Measurements from ENCODE around the gene NR1I2. TPM values are rescaled to one million over a fixed set of nuclear protein-coding genes. Genes with fewer than 3 reads are reported as not detected.

Gene NR1I2
- total RNA-seq, result under 1 TPM; 0.10 to 0.26 TPM

- H3K27me3 Mint-ChIP-seq (ENCODE audit: low read depth), result no peaks in the 10 kb centered on the region
Observed at GRCh38 chr3:119781330-119782198, at the start of gene NR1I2. Gene NR1I2 (plus strand): TSS chr3:119782101.

GRCh38 chr3:119733812-119734211 lies 48.1 kb upstream of the NR1I2 start:
- H3K4me3 Mint-ChIP-seq, result no peak overlapping the region

More at GRCh38 chr3:119781330-119782198, at the start of gene NR1I2:
- ATAC-seq (no peak), DNase-seq (no peak)
- ChIA-PET POLR2A (no interaction called here), CTCF (no interaction called here)
- Mint-ChIP-seq H3K4me1 (ENCODE audit: low read depth) (peaks cover 14% of the 10 kb centered on the region), H3K36me3 (ENCODE audit: low read depth) (no peaks in the 10 kb centered on the region), H3K9me3 (ENCODE audit: insufficient read depth) (no peaks in the 10 kb centered on the region), H3K27ac (no peak within 1 kb of the TSS), H3K4me3 (no peak within 1 kb of the TSS)

GRCh38 chr3:119738741-119739140 lies 43.2 kb upstream of the NR1I2 start:
- Mint-ChIP-seq H3K9me3 (ENCODE audit: insufficient read depth) (no peaks in the 10 kb centered on the region), H3K27me3 (ENCODE audit: low read depth) (peaks cover 19% of the 10 kb centered on the region), H3K27ac (no peak overlapping the region), H3K4me1 (ENCODE audit: low read depth) (no peaks in the 10 kb centered on the region), H3K4me3 (no peak overlapping the region), H3K36me3 (ENCODE audit: low read depth) (no peaks in the 10 kb centered on the region)
- DNase-seq, result no peak
- no peak for ATAC-seq
- ChIA-PET POLR2A (no interaction called here), CTCF (no interaction called here)

More at GRCh38 chr3:119733812-119734211, 48.1 kb upstream of the NR1I2 start:
- Mint-ChIP-seq H3K9me3 (ENCODE audit: insufficient read depth) (no peaks in the 10 kb centered on the region), H3K27ac (no peak overlapping the region), H3K4me1 (ENCODE audit: low read depth) (no peaks in the 10 kb centered on the region), H3K36me3 (ENCODE audit: low read depth) (no peaks in the 10 kb centered on the region), H3K27me3 (ENCODE audit: low read depth) (peaks cover 22% of the 10 kb centered on the region)
- ChIA-PET CTCF (no interaction called here), POLR2A (no interaction called here)
- DNase-seq (no peak), ATAC-seq (no peak)

GRCh38 chr3:119741657-119742590 lies 40.0 kb upstream of the NR1I2 start:
- ATAC-seq (no peak), DNase-seq (no peak)
- H3K9me3 Mint-ChIP-seq (ENCODE audit: insufficient read depth), result no peaks in the 10 kb centered on the region
- ChIA-PET CTCF (interaction anchor here (2.7 kb wide), 1 partner anchor 9 kb away, joined by 10 read pairs; no protein-coding TSS in a partner anchor), POLR2A (interaction anchor here (0.6 kb wide), 1 partner anchor 785 kb away, joined by 3 read pairs; no protein-coding TSS in a partner anchor)
- no peak overlapping the region for H3K4me3 Mint-ChIP-seq
- H3K4me1 Mint-ChIP-seq (ENCODE audit: low read depth), result no peaks in the 10 kb centered on the region
- H3K27ac Mint-ChIP-seq, result no peak overlapping the region
- H3K27me3 Mint-ChIP-seq (ENCODE audit: low read depth), result peaks cover 28% of the 10 kb centered on the region
- H3K36me3 Mint-ChIP-seq (ENCODE audit: low read depth), result no peaks in the 10 kb centered on the region

- Mint-ChIP-seq H3K4me3 (no peak overlapping the region), H3K27me3 (ENCODE audit: low read depth) (peaks cover 34% of the 10 kb centered on the region), H3K36me3 (ENCODE audit: low read depth) (no peaks in the 10 kb centered on the region), H3K27ac (no peak overlapping the region), H3K9me3 (ENCODE audit: insufficient read depth) (no peaks in the 10 kb centered on the region), H3K4me1 (ENCODE audit: low read depth) (no peaks in the 10 kb centered on the region)
- CTCF ChIA-PET, result no interaction called here
- DNase-seq, result no peak
- POLR2A ChIA-PET, result no interaction called here
- no peak for ATAC-seq
Observed at GRCh38 chr3:119743921-119744320, 38.0 kb upstream of the NR1I2 start.

- Mint-ChIP-seq H3K4me1 (ENCODE audit: low read depth) (no peaks in the 10 kb centered on the region), H3K4me3 (no peak overlapping the region), H3K9me3 (ENCODE audit: insufficient read depth) (no peaks in the 10 kb centered on the region), H3K27me3 (ENCODE audit: low read depth) (peaks cover 33% of the 10 kb centered on the region), H3K36me3 (ENCODE audit: low read depth) (no peaks in the 10 kb centered on the region), H3K27ac (no peak overlapping the region)
- DNase-seq (no peak), ATAC-seq (no peak)
- ChIA-PET CTCF (no interaction called here), POLR2A (no interaction called here)
Observed at GRCh38 chr3:119745942-119746341, 36.0 kb upstream of the NR1I2 start.

GRCh38 chr3:119746423-119746822 lies 35.5 kb upstream of the NR1I2 start:
- peaks cover 34% of the 10 kb centered on the region for H3K27me3 Mint-ChIP-seq (ENCODE audit: low read depth)
- H3K27ac Mint-ChIP-seq, result no peak overlapping the region
- H3K4me3 Mint-ChIP-seq, result no peak overlapping the region

GRCh38 chr3:119747357-119747756 lies 34.5 kb upstream of the NR1I2 start:
- CTCF ChIA-PET, result no interaction called here
- H3K27me3 Mint-ChIP-seq (ENCODE audit: low read depth), result peaks cover 32% of the 10 kb centered on the region
- POLR2A ChIA-PET, result no interaction called here
- H3K27ac Mint-ChIP-seq, result no peak overlapping the region
- DNase-seq (no peak), ATAC-seq (no peak)
- H3K4me1 Mint-ChIP-seq (ENCODE audit: low read depth), result no peaks in the 10 kb centered on the region
- no peak overlapping the region for H3K4me3 Mint-ChIP-seq
- H3K9me3 Mint-ChIP-seq (ENCODE audit: insufficient read depth), result no peaks in the 10 kb centered on the region
- H3K36me3 Mint-ChIP-seq (ENCODE audit: low read depth), result no peaks in the 10 kb centered on the region

More at GRCh38 chr3:119746423-119746822, 35.5 kb upstream of the NR1I2 start:
- no peaks in the 10 kb centered on the region for H3K9me3 Mint-ChIP-seq (ENCODE audit: insufficient read depth)
- H3K4me1 Mint-ChIP-seq (ENCODE audit: low read depth), result no peaks in the 10 kb centered on the region
- no peaks in the 10 kb centered on the region for H3K36me3 Mint-ChIP-seq (ENCODE audit: low read depth)
- POLR2A ChIA-PET, result no interaction called here
- CTCF ChIA-PET, result no interaction called here
- ATAC-seq (no peak), DNase-seq (no peak)

- H3K4me3 Mint-ChIP-seq, result no peak overlapping the region
- ChIA-PET CTCF (no interaction called here), POLR2A (no interaction called here)
- peaks cover 34% of the 10 kb centered on the region for H3K27me3 Mint-ChIP-seq (ENCODE audit: low read depth)
- DNase-seq (no peak), ATAC-seq (no peak)
- no peaks in the 10 kb centered on the region for H3K36me3 Mint-ChIP-seq (ENCODE audit: low read depth)
- H3K9me3 Mint-ChIP-seq (ENCODE audit: insufficient read depth), result no peaks in the 10 kb centered on the region
- no peak overlapping the region for H3K27ac Mint-ChIP-seq
- no peaks in the 10 kb centered on the region for H3K4me1 Mint-ChIP-seq (ENCODE audit: low read depth)
Observed at GRCh38 chr3:119748991-119749390, 32.9 kb upstream of the NR1I2 start.

- DNase-seq, result no peak
- no peaks in the 10 kb centered on the region for H3K36me3 Mint-ChIP-seq (ENCODE audit: low read depth)
- CTCF ChIA-PET, result no interaction called here
- POLR2A ChIA-PET, result no interaction called here
- no peak overlapping the region for H3K4me3 Mint-ChIP-seq
- H3K27me3 Mint-ChIP-seq (ENCODE audit: low read depth), result peaks cover 40% of the 10 kb centered on the region
- H3K9me3 Mint-ChIP-seq (ENCODE audit: insufficient read depth), result no peaks in the 10 kb centered on the region
- H3K4me1 Mint-ChIP-seq (ENCODE audit: low read depth), result no peaks in the 10 kb centered on the region
- H3K27ac Mint-ChIP-seq, result no peak overlapping the region
- no peak for ATAC-seq
Observed at GRCh38 chr3:119751423-119751822, 30.5 kb upstream of the NR1I2 start.

GRCh38 chr3:119759962-119760361 lies 21.9 kb upstream of the NR1I2 start:
- peaks cover 41% of the 10 kb centered on the region for H3K27me3 Mint-ChIP-seq (ENCODE audit: low read depth)
- no peak for DNase-seq
- no peak overlapping the region for H3K4me3 Mint-ChIP-seq
- H3K27ac Mint-ChIP-seq, result no peak overlapping the region
- no peaks in the 10 kb centered on the region for H3K9me3 Mint-ChIP-seq (ENCODE audit: insufficient read depth)
- ChIA-PET POLR2A (no interaction called here), CTCF (no interaction called here)
- H3K4me1 Mint-ChIP-seq (ENCODE audit: low read depth), result no peaks in the 10 kb centered on the region
- ATAC-seq, result no peak
- H3K36me3 Mint-ChIP-seq (ENCODE audit: low read depth), result no peaks in the 10 kb centered on the region

GRCh38 chr3:119762876-119763275 lies 19.0 kb upstream of the NR1I2 start:
- DNase-seq (no peak), ATAC-seq (no peak)
- H3K4me3 Mint-ChIP-seq, result no peak overlapping the region
- CTCF ChIA-PET, result no interaction called here
- no peak overlapping the region for H3K27ac Mint-ChIP-seq
- POLR2A ChIA-PET, result no interaction called here
- H3K9me3 Mint-ChIP-seq (ENCODE audit: insufficient read depth), result no peaks in the 10 kb centered on the region
- H3K27me3 Mint-ChIP-seq (ENCODE audit: low read depth), result peaks cover 43% of the 10 kb centered on the region
- no peaks in the 10 kb centered on the region for H3K36me3 Mint-ChIP-seq (ENCODE audit: low read depth)
- H3K4me1 Mint-ChIP-seq (ENCODE audit: low read depth), result no peaks in the 10 kb centered on the region

Measured in activated CD8-positive, alpha-beta T cell treated with anti-CD3 and anti-CD28 coated beads, Interleukin-2, amount 10 ng/mL, durations not matched to agents 7 days and 5 days (primary cell).